Stimulated activated effector memory CD8-positive, alpha-beta T cell treated with anti-CD3 and anti-CD28 coated beads, Interleukin-12 subunit alpha, Interleukin-12 subunit beta, amount 100 ng/mL, for 72 hours (primary cell): ENCODE measurements around the gene PACC1.
A peak's percentile ranks its signal among the peaks of the same experiment; 100 is the strongest.

Experiments
- ATAC-seq: fragments of 150-1000 bp; cut with Tn5 transposase; 2 replicates; pipeline ENCODE4 v1.10.0; 2021
- DNase-seq, 2 donors: peaks; one replicate each; pipeline ENCODE4 v3.0.0; 2021 to 2022; ENCODE audit warnings: low spot score in 2 of 2
- H3K27ac Mint-ChIP-seq: one replicate; pipeline ENCODE4 v1.8.0; 2022; ENCODE audit warnings: mild to moderate bottlenecking, mixed read lengths
- H3K36me3 Mint-ChIP-seq: one replicate; pipeline ENCODE4 v1.8.0; 2022; ENCODE audit warnings: mild to moderate bottlenecking, mixed read lengths
- H3K4me1 Mint-ChIP-seq: one replicate; pipeline ENCODE4 v1.8.0; 2022; ENCODE audit warnings: mixed read lengths
- H3K4me3 Mint-ChIP-seq: one replicate; pipeline ENCODE4 v1.8.0; 2022; ENCODE audit warnings: mild to moderate bottlenecking, mixed read lengths
- H3K9me3 Mint-ChIP-seq: one replicate; pipeline ENCODE4 v1.8.0; 2022; ENCODE audit warnings: mixed read lengths

Gene PACC1

DNA sequence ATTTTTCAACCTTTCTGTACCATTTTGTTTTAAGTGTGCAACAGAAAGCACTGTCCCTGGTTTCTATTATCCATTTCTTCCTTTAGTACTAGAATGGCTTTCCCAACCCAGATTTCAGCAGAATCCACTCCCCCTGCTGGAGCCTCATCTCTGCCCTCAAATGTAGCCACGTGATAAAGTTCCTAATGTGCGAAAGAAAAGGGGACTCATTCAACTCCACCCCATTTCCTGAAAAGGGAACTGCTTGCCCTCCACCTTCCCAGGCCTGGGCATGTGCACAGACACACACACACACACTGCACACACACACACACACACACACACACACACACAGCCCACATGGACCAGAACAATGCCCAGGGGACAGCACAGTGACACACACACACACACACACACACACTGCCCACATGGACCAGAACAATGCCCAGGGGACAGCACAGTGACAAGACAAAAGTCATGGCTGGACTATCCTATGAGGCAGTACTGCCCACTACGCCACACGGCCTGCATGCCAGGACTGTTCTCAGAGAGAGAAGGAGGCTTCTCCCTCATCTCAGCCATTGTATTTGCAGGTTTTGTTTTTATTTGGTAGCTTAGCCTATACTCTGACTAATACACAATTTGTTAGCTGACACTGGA lies 33.2 kb downstream of the PACC1 start:
- no peak for ATAC-seq
- DNase-seq, result no peak
- peak overlapping the region; percentile 62 for H3K27ac Mint-ChIP-seq
- no peak overlapping the region for H3K4me3 Mint-ChIP-seq
- no peaks in the 10 kb centered on the region for H3K9me3 Mint-ChIP-seq
- peaks cover 58% of the 10 kb centered on the region for H3K36me3 Mint-ChIP-seq
- peaks cover 13% of the 10 kb centered on the region for H3K4me1 Mint-ChIP-seq

DNA sequence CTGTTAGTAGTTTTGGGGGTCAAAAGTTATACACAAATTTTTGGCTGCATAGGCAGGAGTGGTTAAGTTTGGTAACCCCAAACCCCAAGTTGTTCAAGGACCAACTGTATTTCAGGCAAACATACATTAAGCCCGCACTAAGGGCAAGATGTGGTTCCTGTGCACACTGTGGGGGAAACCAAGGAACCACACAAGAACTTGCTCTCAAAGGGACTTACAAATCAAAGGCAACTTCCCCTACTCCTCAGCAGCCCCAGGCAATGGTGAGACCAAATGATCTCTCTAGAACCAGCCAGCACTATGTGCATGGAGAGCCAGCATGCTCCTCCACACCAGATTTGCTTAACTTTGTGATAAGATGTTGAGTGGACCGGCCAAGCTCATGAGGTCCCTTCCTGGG lies 35.3 kb downstream of the PACC1 start:
- no peak overlapping the region for H3K4me3 Mint-ChIP-seq
- DNase-seq (no peak), ATAC-seq (no peak)
- peaks cover 53% of the 10 kb centered on the region for H3K36me3 Mint-ChIP-seq
- H3K9me3 Mint-ChIP-seq, result no peaks in the 10 kb centered on the region
- no peak overlapping the region for H3K27ac Mint-ChIP-seq
- peaks cover under 1% of the 10 kb centered on the region for H3K4me1 Mint-ChIP-seq

DNA sequence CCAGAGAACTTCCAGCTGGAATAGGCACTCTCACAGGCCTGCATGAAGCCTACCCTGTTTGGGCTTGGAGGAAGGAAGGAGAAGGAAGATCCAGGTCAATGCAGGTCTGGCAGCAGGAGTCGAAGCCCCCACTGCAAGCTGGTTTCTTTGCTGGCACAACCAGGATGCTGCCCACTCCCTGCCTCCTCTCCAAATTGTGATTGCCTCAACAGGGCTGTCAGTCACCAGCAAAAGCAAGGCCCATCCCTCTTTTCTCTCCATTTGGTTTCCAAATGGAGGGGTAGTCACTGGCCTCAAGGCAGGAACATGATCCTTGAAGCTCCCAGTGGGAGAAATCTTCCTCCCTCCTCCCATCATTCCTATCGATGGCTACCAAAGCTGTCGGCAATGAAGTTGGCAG lies 37.0 kb downstream of the PACC1 start:
- Mint-ChIP-seq H3K4me3 (no peak overlapping the region), H3K9me3 (no peaks in the 10 kb centered on the region), H3K27ac (peak overlapping the region; percentile 59), H3K36me3 (peaks cover 66% of the 10 kb centered on the region), H3K4me1 (peaks cover 6% of the 10 kb centered on the region)
- no peak for ATAC-seq
- no peak for DNase-seq

DNA sequence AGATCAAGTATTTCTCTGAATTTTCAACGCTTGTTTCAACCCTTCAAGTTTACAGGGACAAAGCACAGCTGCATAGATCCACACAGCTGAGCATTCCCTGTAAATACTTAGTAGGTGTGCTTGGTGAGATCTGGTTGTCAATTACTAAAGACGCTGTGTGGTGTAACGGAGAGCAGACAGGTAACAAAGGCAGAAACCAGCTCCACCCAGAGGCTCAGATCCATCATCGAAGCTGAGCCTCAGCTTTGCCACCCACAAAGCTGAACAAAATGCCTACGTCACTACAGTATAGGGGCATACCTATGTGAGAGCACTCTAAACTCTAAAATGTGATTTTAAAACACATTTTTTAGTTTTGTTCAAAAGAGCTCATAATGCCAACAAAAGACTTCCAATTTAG lies 38.7 kb downstream of the PACC1 start:
- Mint-ChIP-seq H3K4me3 (no peak overlapping the region), H3K27ac (peak overlapping the region; percentile 37), H3K4me1 (peaks cover 6% of the 10 kb centered on the region), H3K36me3 (peaks cover 75% of the 10 kb centered on the region), H3K9me3 (no peaks in the 10 kb centered on the region)
- ATAC-seq (no peak), DNase-seq (no peak)

DNA sequence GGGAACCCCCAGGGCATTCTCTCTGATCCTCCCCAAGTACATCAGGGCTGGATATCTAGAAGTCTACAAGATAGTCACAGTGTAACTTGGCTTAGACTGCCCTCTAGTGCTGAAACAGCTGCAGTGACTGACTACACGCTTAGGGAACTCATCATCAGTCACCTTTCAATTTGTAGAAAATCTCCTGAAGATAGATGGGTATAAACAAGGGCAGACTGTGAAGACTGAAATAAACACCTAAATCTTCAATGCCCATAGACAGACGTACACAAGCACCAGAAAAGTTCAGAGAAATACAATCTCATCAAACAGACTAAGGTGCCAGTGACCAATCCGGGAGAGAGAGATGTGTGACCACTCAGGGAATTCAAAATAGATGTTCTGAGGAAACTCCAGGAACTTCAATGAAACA lies 46.6 kb downstream of the PACC1 start:
- Mint-ChIP-seq H3K4me1 (peaks cover 9% of the 10 kb centered on the region), H3K36me3 (peaks cover 100% of the 10 kb centered on the region), H3K4me3 (no peak overlapping the region), H3K27ac (peak overlapping the region; percentile 75), H3K9me3 (no peaks in the 10 kb centered on the region)
- DNase-seq (peak; percentile 32 to 72), ATAC-seq (peak; percentile 94)

DNA sequence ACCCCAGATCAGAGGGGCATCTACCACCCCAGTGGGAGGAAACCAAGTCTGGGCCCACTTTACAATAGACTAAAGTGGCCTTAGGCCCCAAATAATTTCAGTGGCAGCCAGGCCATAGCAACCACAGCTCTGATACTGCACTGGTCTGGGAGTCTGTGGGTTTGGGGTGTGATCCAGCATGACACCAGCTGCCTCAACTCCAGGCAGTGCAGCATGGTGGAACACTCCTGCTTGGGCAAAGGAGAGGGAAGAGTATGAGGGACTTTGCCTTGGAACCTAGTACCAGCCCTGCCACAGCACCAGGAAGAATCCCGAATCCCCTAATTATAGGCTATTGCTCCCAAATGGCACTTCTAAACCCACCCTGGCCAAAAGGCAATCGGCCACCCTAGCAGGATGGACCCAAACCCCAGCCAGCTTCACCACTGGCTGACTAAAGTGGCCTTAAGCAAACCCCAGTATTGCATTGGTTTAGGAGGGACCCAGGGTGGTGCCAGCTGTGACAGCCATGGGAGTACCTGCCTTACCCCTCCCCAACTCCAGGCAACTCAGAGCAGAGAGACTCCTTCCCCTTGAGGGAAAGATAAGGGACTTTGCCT lies 47.1 kb downstream of the PACC1 start:
- peaks cover 98% of the 10 kb centered on the region for H3K36me3 Mint-ChIP-seq
- H3K4me1 Mint-ChIP-seq, result peaks cover 9% of the 10 kb centered on the region
- H3K9me3 Mint-ChIP-seq, result no peaks in the 10 kb centered on the region
- DNase-seq (no peak), ATAC-seq (peak; percentile 65)
- H3K4me3 Mint-ChIP-seq, result no peak overlapping the region
- peak overlapping the region; percentile 75 for H3K27ac Mint-ChIP-seq

DNA sequence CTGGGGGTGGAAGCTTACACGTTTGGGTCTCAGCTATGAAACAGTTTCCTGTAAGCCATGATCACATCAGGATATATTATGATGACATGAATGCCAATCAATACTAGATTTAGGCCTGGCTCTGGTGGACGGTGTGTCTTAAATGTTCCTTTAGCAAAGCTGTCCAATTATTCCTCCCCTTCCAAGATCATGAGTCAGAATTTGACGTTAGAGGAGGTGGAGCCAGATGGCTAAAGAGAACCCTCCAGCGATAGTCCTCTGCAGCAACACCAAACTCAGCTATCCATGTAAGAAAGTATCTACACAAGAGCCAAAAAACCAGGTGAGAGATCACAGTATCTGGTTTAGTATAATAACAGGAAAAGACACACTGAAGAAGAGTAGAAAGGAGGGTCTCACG lies 47.8 kb downstream of the PACC1 start:
- Mint-ChIP-seq H3K4me1 (peaks cover 9% of the 10 kb centered on the region), H3K9me3 (no peaks in the 10 kb centered on the region), H3K4me3 (no peak overlapping the region), H3K36me3 (peaks cover 98% of the 10 kb centered on the region), H3K27ac (peak overlapping the region; percentile 75)
- DNase-seq (no peak), ATAC-seq (no peak)

DNA sequence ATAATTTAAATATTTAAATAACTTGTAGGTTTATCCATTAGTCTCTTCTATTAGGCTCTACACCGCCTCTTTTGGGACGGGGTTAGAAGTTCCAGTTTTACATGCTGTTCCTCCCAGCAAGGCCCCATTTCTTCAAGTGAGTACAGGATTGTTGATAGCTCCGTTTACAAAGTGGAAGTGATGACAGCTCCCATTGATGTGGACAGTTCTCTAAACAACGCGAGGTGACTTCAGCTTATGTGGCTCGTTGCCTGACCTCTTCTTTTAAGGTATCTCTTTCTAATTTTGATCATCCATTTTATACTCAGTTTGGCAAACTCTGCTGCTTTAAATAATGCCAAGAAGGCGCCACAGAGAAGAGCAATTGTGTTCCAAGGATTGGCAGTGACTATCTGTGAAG lies 49.7 kb downstream of the PACC1 start:
- Mint-ChIP-seq H3K4me3 (no peak overlapping the region), H3K9me3 (no peaks in the 10 kb centered on the region), H3K27ac (no peak overlapping the region), H3K36me3 (peaks cover 98% of the 10 kb centered on the region), H3K4me1 (peaks cover 15% of the 10 kb centered on the region)
- ATAC-seq, result no peak
- DNase-seq, result no peak

DNA sequence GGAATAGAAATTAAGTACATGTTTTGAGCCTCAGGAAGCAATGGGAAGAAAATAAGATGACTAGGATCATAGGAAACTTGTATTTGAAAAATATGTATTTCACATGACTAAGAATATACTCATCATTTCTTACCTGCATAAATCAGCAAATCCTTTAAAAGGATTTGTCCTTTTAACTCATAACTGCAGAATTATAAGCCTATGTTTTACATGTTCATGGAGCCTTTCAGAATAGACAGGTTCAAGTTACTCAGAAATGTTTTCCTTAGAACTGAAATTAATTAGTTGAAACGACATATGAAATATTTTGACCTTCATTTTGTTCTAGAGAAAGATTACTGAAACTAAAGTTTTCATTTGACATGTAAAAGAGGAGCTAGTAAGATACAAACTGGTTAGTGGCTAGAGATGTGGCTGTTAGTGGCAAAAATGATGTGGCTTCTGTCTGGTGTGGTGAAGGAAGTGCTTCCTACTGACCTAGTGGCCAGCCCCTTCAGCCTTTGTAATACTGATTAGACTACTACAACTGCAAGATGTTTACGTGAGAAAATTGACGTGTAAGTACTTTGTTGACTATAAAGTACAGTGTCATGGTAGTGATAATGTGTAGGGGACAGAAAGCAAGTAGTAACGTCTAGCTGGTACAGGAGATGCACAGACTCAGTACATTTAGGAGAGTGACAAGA lies 54.7 kb downstream of the PACC1 start:
- Mint-ChIP-seq H3K27ac (peak overlapping the region; percentile 89), H3K36me3 (peaks cover 96% of the 10 kb centered on the region), H3K9me3 (no peaks in the 10 kb centered on the region), H3K4me1 (peaks cover 13% of the 10 kb centered on the region), H3K4me3 (peak overlapping the region; percentile 0)
- peak in 1 of 2 donors; percentile 70 for DNase-seq
- peak; percentile 96 for ATAC-seq

DNA sequence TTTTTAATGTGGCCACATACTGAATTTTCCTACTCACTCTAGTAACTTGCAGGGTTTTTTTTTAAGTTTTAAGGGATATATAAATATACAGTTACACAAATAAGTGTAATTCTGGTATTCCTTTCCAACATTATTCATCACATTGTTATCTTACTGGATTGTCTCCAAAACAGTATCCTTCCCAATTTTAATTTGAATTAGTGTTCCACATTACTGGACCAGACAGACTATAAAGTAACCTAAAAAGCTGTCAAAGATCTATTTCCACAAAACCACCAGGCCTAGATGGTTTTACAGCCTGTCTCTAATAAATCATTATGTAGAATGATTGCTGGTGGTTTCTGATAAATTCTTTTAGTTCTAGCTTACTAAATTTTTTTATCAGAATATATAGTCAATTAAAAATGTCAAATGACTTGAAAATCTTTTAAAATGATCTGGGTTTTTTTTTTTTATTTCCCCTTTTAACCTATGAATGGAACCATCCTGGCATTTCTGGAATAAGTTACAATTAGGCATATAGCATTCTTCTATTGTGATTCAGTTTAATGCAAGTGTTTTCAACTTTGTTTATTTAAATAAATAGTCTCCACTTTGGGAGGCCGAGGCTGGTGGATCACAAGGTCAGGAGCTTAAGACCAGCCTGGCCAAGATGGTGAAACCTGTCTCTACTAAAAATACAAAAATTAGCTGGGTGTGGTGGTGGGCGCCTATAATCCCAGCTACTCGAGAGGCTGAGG lies 59.3 kb downstream of the PACC1 start:
- DNase-seq (no peak), ATAC-seq (no peak)
- Mint-ChIP-seq H3K4me1 (peaks cover 11% of the 10 kb centered on the region), H3K9me3 (no peaks in the 10 kb centered on the region), H3K36me3 (peaks cover 93% of the 10 kb centered on the region), H3K27ac (no peak overlapping the region), H3K4me3 (no peak overlapping the region)

DNA sequence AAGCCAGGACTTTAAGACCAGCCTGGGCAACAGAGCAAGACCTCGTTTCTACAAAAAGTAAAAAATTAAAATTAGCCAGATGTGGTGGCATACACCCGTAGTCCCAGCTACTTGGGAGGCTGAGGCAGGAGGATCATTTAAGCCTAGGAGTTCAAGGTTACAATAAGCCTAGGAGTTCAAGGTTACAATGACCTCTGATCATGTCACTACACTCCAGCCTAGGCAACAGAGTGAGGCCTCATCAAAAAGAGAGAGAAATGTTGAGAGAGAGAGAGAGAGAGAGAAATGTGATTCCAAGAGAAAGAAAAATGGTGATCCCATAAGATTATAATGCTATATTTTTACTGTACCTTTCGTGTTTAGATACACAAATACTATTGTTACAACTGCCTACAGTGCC lies 60.2 kb downstream of the PACC1 start:
- DNase-seq (no peak), ATAC-seq (no peak)
- no peaks in the 10 kb centered on the region for H3K9me3 Mint-ChIP-seq
- H3K36me3 Mint-ChIP-seq, result peaks cover 93% of the 10 kb centered on the region
- peak overlapping the region; percentile 81 for H3K27ac Mint-ChIP-seq
- no peak overlapping the region for H3K4me3 Mint-ChIP-seq
- H3K4me1 Mint-ChIP-seq, result peaks cover 1% of the 10 kb centered on the region

DNA sequence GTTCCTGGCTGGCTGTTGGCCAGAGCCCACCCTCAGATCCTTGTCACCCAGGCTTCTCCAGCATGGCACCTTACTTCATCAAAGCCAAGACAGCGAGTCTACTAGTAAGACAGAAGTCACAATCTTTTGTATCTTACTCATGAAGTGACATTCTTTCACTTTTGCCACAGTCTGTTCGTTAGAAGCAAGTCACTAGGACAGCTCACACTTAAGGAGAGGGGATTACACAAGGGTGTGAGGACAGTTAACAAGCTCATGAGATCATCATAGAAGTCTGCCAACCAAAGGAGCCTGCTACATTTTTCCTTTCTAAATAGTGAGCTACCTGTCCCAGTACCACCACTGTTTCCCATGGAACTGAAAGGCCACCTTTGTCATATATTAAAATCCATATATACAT lies 61.5 kb downstream of the PACC1 start:
- DNase-seq (no peak), ATAC-seq (peak; percentile 79)
- H3K4me3 Mint-ChIP-seq, result no peak overlapping the region
- H3K4me1 Mint-ChIP-seq, result no peaks in the 10 kb centered on the region
- no peaks in the 10 kb centered on the region for H3K9me3 Mint-ChIP-seq
- peaks cover 93% of the 10 kb centered on the region for H3K36me3 Mint-ChIP-seq
- H3K27ac Mint-ChIP-seq, result peak overlapping the region; percentile 36

DNA sequence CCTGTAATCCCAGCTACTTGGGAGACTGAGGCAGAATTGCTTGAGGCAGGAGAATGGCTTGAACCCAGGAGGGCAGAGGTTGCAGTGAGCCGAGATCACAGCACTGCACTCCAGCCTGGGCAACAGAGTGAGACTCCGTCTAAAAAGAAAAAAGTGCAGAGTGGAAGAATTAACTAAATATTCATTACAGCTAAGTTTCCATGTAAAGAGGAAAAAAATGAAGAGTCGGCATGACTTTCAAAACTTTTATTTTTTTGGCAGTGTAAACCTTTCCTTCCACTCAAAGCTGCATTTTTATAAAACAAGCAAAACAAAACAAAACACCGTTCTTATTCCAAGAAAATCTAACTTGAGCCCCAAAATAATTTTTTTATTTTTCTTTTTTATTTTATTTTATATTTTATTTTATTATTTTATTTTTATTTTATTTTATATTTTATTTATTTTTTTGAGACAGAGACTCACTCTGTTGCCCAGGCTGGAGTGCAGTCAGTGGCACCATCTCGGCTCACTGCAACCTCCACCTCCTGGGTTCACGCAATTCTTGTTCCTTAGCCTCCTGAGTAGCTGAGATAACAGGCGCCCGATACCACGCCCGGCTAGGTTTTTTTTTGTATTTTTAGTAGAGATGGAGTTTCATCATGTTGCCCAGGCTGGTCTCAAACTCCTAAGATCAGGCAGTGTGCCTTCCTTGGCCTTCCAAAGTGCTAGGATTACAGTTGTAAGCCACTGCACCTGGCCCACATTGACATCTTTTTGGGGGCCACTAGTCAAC lies 62.9 kb downstream of the PACC1 start:
- Mint-ChIP-seq H3K36me3 (peaks cover 93% of the 10 kb centered on the region), H3K4me1 (no peaks in the 10 kb centered on the region), H3K9me3 (no peaks in the 10 kb centered on the region), H3K4me3 (no peak overlapping the region), H3K27ac (peak overlapping the region; percentile 71)
- ATAC-seq (no peak), DNase-seq (no peak)

DNA sequence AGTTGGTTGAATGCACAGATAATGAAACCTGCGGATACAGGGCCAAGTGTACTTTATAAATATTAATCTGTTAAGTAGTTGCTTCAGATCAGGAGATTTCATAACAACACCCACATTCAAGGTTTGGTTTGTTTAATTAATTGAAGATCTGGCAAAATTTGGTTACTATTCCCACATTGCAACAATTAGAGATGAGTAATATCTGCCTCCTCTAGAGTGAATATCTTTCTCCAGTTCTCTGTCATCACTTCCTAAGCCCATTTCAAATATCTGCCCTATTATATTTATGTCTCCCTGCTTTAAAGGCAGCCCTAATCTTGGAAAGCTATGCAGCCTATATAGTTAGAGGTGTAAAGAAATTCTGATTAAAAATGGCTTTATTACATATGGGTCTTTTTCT lies 68.1 kb downstream of the PACC1 start:
- no peaks in the 10 kb centered on the region for H3K4me1 Mint-ChIP-seq
- H3K36me3 Mint-ChIP-seq, result peaks cover 96% of the 10 kb centered on the region
- no peak overlapping the region for H3K4me3 Mint-ChIP-seq
- H3K27ac Mint-ChIP-seq, result no peak overlapping the region
- DNase-seq, result no peak
- H3K9me3 Mint-ChIP-seq, result no peaks in the 10 kb centered on the region
- no peak for ATAC-seq

DNA sequence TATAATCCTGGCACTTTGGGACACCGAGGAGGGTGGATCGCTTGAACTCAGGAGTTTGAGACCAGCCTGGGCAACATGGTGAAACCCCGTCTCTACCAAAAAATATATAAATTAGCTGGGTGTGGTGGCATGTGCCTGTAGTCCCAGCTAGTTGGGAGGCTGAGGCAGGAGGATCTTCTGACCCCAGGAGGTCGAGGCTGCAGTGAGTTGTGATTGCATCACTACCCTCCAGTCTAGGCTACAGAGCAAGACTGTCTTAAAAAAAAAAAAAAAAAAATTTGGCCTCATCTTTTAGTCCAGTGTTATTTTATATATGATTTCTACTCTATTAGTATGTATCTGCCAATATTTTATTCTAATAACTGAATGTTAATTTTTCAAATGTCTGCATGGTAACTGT lies 69.8 kb downstream of the PACC1 start:
- Mint-ChIP-seq H3K4me1 (no peaks in the 10 kb centered on the region), H3K9me3 (no peaks in the 10 kb centered on the region), H3K36me3 (peaks cover 81% of the 10 kb centered on the region), H3K27ac (no peak overlapping the region), H3K4me3 (no peak overlapping the region)
- no peak for ATAC-seq
- DNase-seq, result no peak
